Astrocyte (in vitro differentiated cells and primary cell): ENCODE measurements around the gene VSTM2B. TPM values are rescaled to one million over a fixed set of nuclear protein-coding genes. Genes with fewer than 3 reads are reported as not detected.

ENCODE experiments used
- DNase-seq: peaks from one replicate; pipeline ENCODE4 v3.0.0-alpha.2; 2010; ENCODE audit warnings: low read depth
- FAIRE-seq: peaks from 2 replicates; lab custom pipeline; 2011; peaks lifted over from hg19 to GRCh38; lab: Jason Lieb, UNC
- H2AFZ ChIP-seq: 2 replicates; pipeline ENCODE4 v1.6.0; 2012; ENCODE audit warnings: low read depth, low read length, inconsistent platforms
- H3K27ac ChIP-seq: 2 replicates; pipeline ENCODE4 v1.5.1; 2011; ENCODE audit warnings: low read depth, low read length, inconsistent platforms
- H3K27me3 ChIP-seq: 2 replicates; pipeline ENCODE4 v1.6.0; 2011; ENCODE audit warnings: low read length, inconsistent platforms; ENCODE audit not compliant: insufficient read depth
- H3K36me3 ChIP-seq: 2 replicates; pipeline ENCODE4 v1.5.1; 2011; ENCODE audit warnings: low read length, inconsistent platforms; ENCODE audit not compliant: insufficient read depth
- H3K4me1 ChIP-seq: 2 replicates; pipeline ENCODE4 v1.5.1; 2011; ENCODE audit warnings: low read length, inconsistent platforms; ENCODE audit not compliant: insufficient read depth
- H3K4me2 ChIP-seq: 2 replicates; pipeline ENCODE4 v1.6.0; 2012; ENCODE audit warnings: low read length, inconsistent platforms
- H3K4me3 ChIP-seq: 2 replicates; pipeline ENCODE4 v1.5.1; 2011; ENCODE audit warnings: low read depth, mild to moderate bottlenecking, low read length, inconsistent platforms; ENCODE audit not compliant: insufficient read depth
- H3K79me2 ChIP-seq: 2 replicates; pipeline ENCODE4 v1.6.0; 2012; ENCODE audit warnings: mild to moderate bottlenecking, low read length, inconsistent platforms; ENCODE audit not compliant: insufficient read depth
- H3K9ac ChIP-seq: 2 replicates; pipeline ENCODE4 v1.6.0; 2012; ENCODE audit warnings: mild to moderate bottlenecking, low read length, inconsistent platforms
- H3K9me3 ChIP-seq: 2 replicates; pipeline ENCODE4 v1.5.1; 2012; ENCODE audit warnings: low read depth, mild to moderate bottlenecking, low read length, inconsistent platforms; ENCODE audit not compliant: insufficient read depth
- H4K20me1 ChIP-seq: 2 replicates; pipeline ENCODE4 v1.6.0; 2012; ENCODE audit warnings: low read length, inconsistent platforms; ENCODE audit not compliant: insufficient read depth
- H3K27ac Mint-ChIP-seq: one replicate; pipeline ENCODE4 v1.8.0; 2021; ENCODE audit warnings: mild to moderate bottlenecking, mixed read lengths; ENCODE audit not compliant: unreplicated experiment
- H3K27me3 Mint-ChIP-seq: one replicate; pipeline ENCODE4 v1.8.0; 2021; ENCODE audit warnings: low read depth, mixed read lengths; ENCODE audit not compliant: unreplicated experiment
- H3K36me3 Mint-ChIP-seq: one replicate; pipeline ENCODE4 v1.8.0; 2021; ENCODE audit warnings: low read depth, mixed read lengths; ENCODE audit not compliant: unreplicated experiment
- H3K4me1 Mint-ChIP-seq: one replicate; pipeline ENCODE4 v1.8.0; 2021; ENCODE audit warnings: low read depth, mixed read lengths; ENCODE audit not compliant: unreplicated experiment
- H3K4me3 Mint-ChIP-seq: one replicate; pipeline ENCODE4 v1.8.0; 2021; ENCODE audit warnings: mild to moderate bottlenecking, moderate library complexity, mixed read lengths; ENCODE audit not compliant: unreplicated experiment
- H3K9me3 Mint-ChIP-seq: one replicate; pipeline ENCODE4 v1.8.0; 2021; ENCODE audit warnings: mild to moderate bottlenecking, mixed read lengths; ENCODE audit not compliant: unreplicated experiment
- CTCF ChIP-seq: IDR thresholded peaks from 2 replicates; pipeline ENCODE4 v1.5.1; 2011; ENCODE audit warnings: low read depth, mild to moderate bottlenecking, inconsistent platforms, low read length, moderate library complexity; ENCODE audit not compliant: insufficient read depth
- EZH2 ChIP-seq: IDR thresholded peaks from 2 replicates; pipeline ENCODE4 v1.6.1; 2012; ENCODE audit warnings: mild to moderate bottlenecking, low read length, inconsistent platforms; ENCODE audit not compliant: insufficient read depth
- total RNA-seq: library from RNA; stranded (reverse); gene quantifications from 2 replicates; pipeline ENCODE4 v1.2.1, GENCODE V29; 2021

The VSTM2B gene
- total RNA-seq, 1 donor from 2014 or later: not detected

GRCh38 chr19:29546583-29547190, 20.9 kb downstream of the VSTM2B start:
- H3K36me3 Mint-ChIP-seq: peaks cover 2% of the 10 kb centered on the region
- no peaks in the 10 kb centered on the region for H3K27me3 ChIP-seq
- H3K9me3 ChIP-seq: no peaks in the 10 kb centered on the region
- no peaks in the 10 kb centered on the region for H3K4me1 Mint-ChIP-seq
- H2AFZ ChIP-seq: no peak overlapping the region
- H3K27me3 Mint-ChIP-seq: peaks cover 29% of the 10 kb centered on the region
- H3K79me2 ChIP-seq: no peaks in the 10 kb centered on the region
- no peak overlapping the region for H3K27ac ChIP-seq
- TF ChIP-seq EZH2: no peak
- no peak for TF ChIP-seq CTCF
- peaks cover 3% of the 10 kb centered on the region for H3K9me3 Mint-ChIP-seq
- no peaks in the 10 kb centered on the region for H3K36me3 ChIP-seq
- FAIRE-seq: no peak
- no peak overlapping the region for H3K4me3 ChIP-seq
- no peak for DNase-seq
- H3K4me2 ChIP-seq: no peak overlapping the region
- H3K4me1 ChIP-seq: no peaks in the 10 kb centered on the region
- H3K4me3 Mint-ChIP-seq: no peak overlapping the region
- no peaks in the 10 kb centered on the region for H4K20me1 ChIP-seq
- H3K9ac ChIP-seq: no peak overlapping the region
- H3K27ac Mint-ChIP-seq: no peak overlapping the region

- Mint-ChIP-seq H3K27me3 (peaks cover 32% of the 10 kb centered on the region), H3K27ac (no peak overlapping the region), H3K36me3 (peaks cover 2% of the 10 kb centered on the region), H3K9me3 (peaks cover 3% of the 10 kb centered on the region), H3K4me1 (no peaks in the 10 kb centered on the region), H3K4me3 (no peak overlapping the region)
- H3K27me3 ChIP-seq: no peaks in the 10 kb centered on the region
- H3K4me1 ChIP-seq: no peaks in the 10 kb centered on the region
- TF ChIP-seq CTCF (no peak), EZH2 (no peak)
- H2AFZ ChIP-seq: no peak overlapping the region
- DNase-seq: no peak
- no peak overlapping the region for H3K27ac ChIP-seq
- no peaks in the 10 kb centered on the region for H3K9me3 ChIP-seq
- H3K79me2 ChIP-seq: no peaks in the 10 kb centered on the region
- H3K4me2 ChIP-seq: no peak overlapping the region
- H3K9ac ChIP-seq: no peak overlapping the region
- H3K4me3 ChIP-seq: no peak overlapping the region
- no peaks in the 10 kb centered on the region for H4K20me1 ChIP-seq
- no peak for FAIRE-seq
- no peaks in the 10 kb centered on the region for H3K36me3 ChIP-seq
Measured at GRCh38 chr19:29547361-29547960, 21.7 kb downstream of the VSTM2B start.

GRCh38 chr19:29547981-29548380, 22.2 kb downstream of the VSTM2B start:
- Histone ChIP-seq H3K4me1 (no peaks in the 10 kb centered on the region), H3K79me2 (no peaks in the 10 kb centered on the region), H3K4me3 (no peak overlapping the region), H2AFZ (no peak overlapping the region), H3K9ac (no peak overlapping the region), H3K27me3 (no peaks in the 10 kb centered on the region), H4K20me1 (no peaks in the 10 kb centered on the region), H3K27ac (no peak overlapping the region), H3K9me3 (no peaks in the 10 kb centered on the region), H3K36me3 (no peaks in the 10 kb centered on the region), H3K4me2 (no peak overlapping the region)
- FAIRE-seq (no peak), DNase-seq (no peak)
- H3K9me3 Mint-ChIP-seq: peaks cover 5% of the 10 kb centered on the region
- H3K4me1 Mint-ChIP-seq: no peaks in the 10 kb centered on the region
- TF ChIP-seq CTCF (no peak), EZH2 (no peak)
- H3K27me3 Mint-ChIP-seq: peaks cover 31% of the 10 kb centered on the region
- peaks cover 2% of the 10 kb centered on the region for H3K36me3 Mint-ChIP-seq
- no peak overlapping the region for H3K27ac Mint-ChIP-seq
- no peak overlapping the region for H3K4me3 Mint-ChIP-seq
